HG03575 (cell line): ENCODE data around the gene SH3BP1.
"Not testable (repeated sequence)": the region's sequence is repeated elsewhere in the genome, so short reads cannot be mapped to it uniquely, and the experiment has no call there.

Source experiments
- ATAC-seq: cut with Tn5 transposase; IDR thresholded peaks from one replicate; pipeline ENCODE4 v1.9.1; 2021; ENCODE audit not compliant: unreplicated experiment, insufficient number of reproducible peaks, low FRiP score; ENCODE audit errors: extremely low read depth

Gene SH3BP1

DNA sequence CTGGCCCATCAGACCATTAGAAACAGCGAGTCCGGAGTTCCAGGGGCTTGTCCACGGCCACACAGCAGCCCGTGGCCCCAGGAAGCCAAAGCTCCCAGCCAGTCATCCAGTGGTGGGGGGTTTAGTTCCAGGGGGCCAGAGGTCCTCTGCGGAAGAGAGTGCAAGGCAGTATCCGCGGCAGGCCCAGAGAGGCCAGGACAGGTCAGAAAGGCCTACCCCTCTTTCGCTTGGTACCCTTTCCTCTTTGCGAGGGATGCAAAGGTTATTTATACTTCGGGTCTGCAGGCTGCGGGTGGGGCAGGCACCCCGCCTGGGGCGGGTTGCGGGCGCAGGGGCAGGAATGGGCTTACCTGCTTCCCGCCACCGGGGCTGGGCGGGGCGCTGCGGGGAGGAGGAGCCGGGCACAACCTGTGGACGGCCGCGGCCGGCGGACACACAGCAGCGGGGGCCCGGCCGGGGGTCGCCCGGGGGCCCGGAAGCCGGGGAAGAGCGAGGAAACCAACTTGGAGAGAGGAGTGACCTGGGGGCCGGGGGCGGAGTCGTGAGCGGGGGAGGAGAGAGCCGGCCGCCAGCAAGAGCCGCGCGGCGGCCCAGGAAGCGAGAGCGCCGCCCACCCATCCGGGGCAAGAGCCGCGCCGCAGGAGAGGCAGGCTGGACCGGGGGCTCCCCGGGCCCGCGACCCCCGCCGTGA lies at the start of gene SH3BP1:
TSS of gene SH3BP1 (plus strand) at position 600 of the 691 bp plus-strand sequence. CDS start 119 bp downstream, outside the sequence.
- no peak for ATAC-seq

- ATAC-seq, result not testable (repeated sequence)
These were observed 48.4 kb upstream of the SH3BP1 start for GRCh38 chr22:37591081-37591480.

DNA sequence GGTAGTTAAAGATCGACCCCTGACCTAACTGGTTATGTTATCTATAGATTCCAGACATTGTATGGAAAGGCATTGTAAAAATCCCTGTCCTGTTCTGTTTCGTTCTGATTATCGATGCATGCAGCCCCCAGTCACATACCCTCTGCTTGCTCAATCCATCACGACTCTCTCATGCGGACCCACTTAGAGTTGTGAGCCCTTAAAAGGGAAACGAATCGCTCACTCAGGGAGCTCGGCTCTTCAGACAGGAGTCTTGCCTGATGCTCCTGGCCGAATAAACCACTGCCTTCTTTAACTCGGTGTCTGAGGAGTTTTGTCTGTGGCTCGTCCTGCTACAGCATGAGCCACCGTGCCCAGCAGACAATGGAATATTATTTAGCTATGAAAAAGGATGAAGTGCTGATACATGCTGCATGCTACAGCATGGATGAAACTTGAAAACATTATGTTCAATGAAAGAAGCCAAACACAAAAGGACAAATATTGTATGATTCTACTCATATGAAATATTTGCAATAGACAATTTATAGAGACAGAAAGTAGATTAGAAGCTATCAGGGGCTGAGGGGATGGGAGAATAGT lies 47.6 kb upstream of the SH3BP1 start:
- no peak for ATAC-seq

GRCh38 chr22:37594237-37594636 lies 45.2 kb upstream of the SH3BP1 start:
- no peak for ATAC-seq

- no peak for ATAC-seq
These were observed 40.3 kb upstream of the SH3BP1 start for GRCh38 chr22:37599153-37599552.

GRCh38 chr22:37601203-37601539 lies 38.3 kb upstream of the SH3BP1 start:
- ATAC-seq, result no peak

- ATAC-seq, result no peak
These were observed 37.7 kb upstream of the SH3BP1 start for GRCh38 chr22:37601540-37602442.

- not testable (repeated sequence) for ATAC-seq
These were observed 36.8 kb upstream of the SH3BP1 start for GRCh38 chr22:37602546-37603277.

DNA sequence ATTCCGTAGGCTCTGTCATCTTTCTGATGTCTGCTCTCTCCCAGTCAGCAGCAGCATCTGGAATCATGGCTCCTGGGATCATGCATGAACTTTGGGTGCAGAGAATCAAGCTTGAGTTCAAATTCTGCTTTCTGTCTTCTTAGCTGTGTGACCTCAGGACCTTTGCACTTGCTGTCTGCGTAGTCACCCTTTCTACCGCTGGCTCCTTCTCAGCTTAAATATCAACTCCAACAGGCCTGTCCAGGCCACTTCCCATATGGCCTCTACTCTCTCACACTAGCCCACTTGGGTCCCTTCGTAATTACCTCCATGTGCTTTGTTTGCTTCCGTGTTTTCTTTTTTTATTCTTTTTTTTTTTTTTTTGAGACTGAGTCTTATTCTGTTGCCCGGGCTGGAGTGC lies 35.4 kb upstream of the SH3BP1 start:
- no peak for ATAC-seq

GRCh38 chr22:37604875-37605274 lies 34.6 kb upstream of the SH3BP1 start:
- ATAC-seq, result no peak

DNA sequence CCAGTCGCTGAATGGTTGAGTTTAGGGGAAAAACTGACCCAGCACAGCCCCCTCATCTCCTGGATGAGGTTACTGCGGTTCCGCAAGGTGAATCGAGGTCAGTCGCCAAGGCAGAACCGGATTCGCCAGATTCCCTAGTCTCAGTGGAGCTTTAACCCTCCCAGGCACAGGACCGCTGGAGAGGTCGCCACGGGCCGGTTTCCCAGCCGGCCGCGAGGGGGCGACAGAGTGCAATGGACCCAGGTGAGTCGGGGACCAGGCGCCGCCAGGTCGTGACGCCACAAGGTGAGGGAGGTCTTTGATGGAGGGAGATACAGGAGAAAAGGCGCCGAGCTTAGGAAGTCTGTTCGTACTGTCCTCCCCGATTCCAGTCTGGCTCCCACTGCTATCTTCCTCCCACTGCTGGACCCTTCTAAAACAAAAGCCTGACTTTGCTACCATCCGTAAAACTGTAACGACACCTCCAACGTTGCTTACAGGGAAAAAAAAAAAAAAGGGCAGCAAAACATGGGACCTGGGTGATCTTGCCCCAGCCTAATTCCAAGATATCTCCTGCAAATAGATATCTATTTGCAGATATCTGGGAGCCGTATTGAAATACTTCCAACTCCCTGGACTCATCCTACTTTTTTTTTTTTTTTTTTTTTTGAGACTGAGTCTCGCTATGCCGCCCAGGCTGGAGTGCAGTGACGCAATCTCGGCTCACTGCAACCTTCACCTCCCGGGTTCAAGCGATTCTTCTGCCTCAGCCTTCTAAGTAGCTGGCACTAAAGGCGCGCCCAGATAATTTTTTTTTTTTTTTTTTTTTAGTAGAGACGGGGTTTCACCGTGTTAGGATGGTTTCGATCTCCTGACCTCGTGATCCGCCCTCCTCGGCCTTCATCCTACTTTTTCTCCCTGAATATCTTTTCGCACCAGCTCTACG lies 32.2 kb upstream of the SH3BP1 start:
- ATAC-seq, result no peak

DNA sequence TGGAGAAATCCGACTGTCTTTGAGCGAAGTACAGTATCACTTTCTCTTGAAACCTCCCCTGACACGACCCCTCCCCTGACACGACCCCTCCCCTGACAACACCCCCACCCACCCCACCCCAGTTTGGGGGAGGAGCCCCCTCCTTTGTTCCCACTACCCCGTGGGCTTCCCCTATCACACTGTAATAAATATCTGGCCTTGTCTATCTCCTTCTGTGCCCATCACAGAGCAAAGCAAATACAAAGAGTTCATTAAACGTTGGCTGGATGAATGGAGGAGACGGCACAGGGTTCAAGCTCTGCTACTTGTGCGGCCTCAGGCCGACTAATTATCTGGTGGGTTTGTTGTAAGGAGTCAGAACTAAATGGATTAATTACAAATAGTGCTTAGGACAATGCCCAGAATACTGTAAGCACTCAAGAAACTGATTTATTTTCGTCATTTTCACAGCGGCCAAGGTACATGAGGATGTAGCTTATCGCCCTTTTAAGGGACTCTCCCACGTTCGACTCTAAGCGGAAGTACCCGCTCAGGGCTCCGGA lies 31.5 kb upstream of the SH3BP1 start:
- no peak for ATAC-seq

DNA sequence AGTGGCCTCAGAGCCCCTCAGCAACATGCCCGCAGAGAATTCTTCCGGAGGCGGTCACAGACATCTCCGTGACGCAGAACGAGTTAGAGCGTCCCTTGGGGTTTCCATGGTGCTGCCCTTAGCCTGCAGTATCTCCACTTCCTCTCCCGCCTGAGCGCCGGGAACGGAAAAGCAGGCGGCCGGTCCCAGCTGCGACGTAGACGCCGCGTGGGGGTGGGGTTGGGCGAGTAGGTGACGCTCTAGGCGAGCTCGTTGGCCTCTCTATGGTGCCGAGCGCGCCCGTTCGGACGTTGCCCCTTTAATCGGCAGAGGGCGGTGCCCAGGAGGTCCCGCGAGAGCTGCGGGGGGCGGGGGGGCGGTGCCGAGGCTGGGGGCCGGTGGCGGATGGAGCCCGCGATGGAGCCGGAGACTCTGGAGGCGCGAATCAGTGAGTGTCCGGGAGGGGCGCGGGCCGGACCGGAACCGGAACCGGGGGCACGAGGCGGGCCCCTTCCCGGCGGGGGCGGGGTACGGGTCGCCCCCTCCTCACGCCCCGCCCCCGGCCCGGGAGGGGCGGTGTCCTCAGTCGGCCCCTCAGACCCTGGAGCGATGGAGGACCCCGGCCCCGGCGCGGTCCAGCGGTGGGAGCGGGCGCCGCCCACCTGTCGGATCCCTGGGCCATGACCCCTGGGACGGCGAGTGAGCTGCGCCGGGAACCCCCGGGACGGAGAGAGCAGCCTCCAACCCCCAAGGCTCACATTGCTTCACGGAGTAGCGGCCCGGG lies 30.8 kb upstream of the SH3BP1 start, which contains the start of gene GGA1:
TSS of gene GGA1 (plus strand) at position 358 of the 763 bp plus-strand sequence. CDS start at position 385, 27 bp downstream.
- ATAC-seq, result peak; percentile 38

DNA sequence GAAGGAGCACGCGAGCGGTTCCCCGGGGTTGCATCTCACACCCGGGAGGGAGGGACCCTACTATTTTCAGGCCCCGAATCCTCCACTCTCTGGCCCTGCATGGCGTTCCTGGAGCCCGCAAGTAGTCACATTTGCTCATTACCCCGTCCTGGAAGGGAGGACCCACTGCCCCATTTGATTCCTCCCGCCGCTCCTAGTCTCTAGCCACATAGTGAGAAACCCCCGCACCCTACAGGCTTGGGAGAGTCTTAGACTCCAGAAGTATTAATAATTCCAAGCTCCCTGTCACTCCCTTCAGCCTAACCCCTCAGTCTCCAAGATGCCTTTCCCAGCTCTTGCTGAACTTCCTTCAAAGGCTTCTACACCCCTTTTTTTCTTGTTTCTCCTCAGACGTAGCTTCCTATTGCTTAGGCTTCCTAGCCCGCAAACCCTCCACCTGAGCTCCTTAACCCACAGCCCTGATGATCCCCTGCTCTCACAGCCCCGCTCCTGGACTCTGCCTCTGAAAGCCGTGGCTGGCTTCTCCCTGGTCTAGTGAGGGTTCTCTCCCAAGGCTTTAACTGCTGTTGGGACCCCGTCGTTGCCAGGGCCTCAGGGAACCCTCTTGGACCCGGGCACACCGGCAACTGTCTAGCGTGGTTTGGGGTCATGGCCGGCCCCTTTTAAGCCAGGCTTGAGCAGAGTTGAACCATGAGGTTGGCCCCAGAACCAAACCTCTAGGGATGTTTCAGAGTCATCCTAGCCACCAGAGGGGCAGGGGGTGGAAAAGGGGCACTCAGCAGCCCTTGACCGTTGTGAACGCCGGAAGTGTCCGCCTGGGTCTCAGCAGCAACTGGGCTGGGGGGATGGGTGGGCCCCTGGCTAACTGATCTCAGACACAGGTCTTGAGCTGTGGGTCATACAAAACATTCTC lies 30.0 kb upstream of the SH3BP1 start:
- ATAC-seq, result no peak

- not testable (repeated sequence) for ATAC-seq
These were observed 29.4 kb upstream of the SH3BP1 start for GRCh38 chr22:37610153-37610475.

DNA sequence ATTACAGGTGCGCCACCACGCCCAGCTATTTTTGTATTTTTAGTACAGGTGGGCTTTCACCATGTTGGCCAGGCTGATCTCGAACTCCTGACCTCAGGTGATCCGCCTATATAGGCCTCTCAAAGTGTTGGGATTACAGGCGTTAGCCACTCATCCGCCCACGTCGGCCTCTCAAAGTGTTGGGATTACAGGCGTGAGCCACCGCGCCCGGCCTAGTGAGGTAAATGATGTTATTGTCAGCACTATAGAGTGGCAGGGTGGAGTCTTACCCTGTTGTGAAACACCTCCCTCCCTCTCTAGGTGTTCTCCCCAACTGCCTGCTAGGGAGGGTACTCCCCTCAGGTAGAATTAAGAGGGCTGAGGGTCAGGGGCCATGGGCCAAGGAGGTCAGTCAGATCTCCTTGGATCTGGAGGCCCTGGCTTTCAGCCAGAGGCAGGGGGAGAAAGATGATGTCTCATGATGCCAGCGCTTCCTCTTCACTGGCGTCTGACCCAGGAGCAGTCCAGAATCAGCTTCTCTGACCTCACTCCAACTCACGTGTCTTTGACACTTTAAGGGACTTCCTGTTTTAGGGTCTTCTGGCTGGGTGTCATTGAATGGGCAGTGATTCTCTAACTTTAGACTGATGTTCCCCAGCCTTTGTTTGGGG lies 28.9 kb upstream of the SH3BP1 start:
- ATAC-seq, result no peak
